ENCODE measurements around the gene HOXA13.

The HOXA13 gene

DNA sequence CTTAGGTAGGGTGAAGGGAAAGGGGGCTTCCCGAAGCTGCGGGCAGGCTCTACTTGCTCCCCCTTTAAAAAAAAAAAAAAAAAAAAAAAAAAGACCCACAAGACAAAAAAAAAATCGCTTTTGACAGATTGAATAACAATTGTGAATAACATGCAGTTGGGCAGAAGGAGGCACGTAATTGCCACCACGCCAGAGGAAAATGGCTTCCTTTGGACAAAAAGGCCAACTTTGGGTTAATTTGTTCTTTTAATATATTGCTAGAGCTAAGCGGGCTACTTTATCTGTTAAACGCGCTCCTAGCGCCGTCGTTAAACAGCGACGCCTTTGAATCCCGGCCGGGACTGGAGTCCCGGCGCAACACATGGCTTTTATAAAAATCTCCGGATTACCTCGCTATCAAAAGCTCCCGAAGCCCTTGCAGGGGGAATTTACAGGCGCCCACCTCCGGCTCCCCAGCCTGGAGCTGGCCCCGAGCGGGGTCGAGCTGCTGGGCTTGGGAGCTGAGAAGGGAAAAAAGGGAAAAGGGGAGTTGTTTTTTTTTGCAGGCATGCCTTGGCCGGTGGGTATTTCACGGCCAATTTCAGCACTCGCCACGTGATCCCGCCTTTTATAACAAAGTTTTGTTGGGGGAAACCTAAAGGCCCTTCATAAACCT, 16.1 kb downstream of the HOXA13 start:
- no peaks in the 10 kb centered on the region for H3K9me3 Mint-ChIP-seq
- no peak for DNase-seq (ENCODE audit: low spot score in 2 of 2)

DNA sequence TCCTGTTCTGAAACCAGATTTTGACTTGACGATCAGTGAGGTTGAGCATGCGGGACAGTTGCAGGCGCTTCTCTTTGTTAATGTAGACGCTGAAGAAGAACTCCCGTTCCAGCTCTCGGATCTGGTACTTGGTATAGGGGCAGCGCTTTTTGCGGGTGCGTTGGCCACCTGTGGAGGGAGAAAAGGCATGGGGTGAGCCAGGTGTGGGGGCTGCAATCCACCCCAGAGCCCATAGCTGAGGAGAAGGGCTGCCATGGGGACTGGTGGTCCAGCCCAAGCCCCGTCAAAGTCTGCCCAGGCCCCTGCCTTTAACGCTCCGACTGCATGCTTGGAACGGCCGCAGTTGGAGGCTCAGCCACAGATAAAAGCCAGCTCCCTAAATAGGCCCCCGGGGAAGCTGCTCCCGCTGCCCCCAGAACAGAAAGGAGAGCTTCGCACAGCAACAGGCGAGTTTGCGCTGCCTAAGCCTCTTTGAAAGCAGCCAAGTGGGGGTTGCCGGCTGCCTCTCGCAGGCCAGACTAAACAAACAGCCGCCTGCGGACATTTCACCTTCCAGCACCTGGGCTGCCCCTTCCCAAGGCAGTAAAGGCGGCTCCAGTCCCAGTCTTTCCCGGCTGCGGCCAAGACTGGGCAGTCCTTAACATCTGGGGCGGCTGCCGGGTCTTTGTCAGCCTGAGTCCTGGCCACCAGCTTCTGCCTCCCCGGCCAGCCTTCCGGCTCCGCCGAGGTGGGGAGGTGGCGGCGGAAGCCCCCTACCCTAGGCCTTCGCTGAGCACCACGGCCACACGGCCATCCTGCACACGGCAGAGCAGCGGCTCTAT, 16.8 kb downstream of the HOXA13 start:
- Mint-ChIP-seq H3K4me1 (peaks cover 41% of the 10 kb centered on the region), H3K9me3 (no peaks in the 10 kb centered on the region), H3K4me3 (peak overlapping the region; percentile 28), H3K27ac (ENCODE audit: low read depth) (no peak overlapping the region), H3K27me3 (peaks cover 90% of the 10 kb centered on the region), H3K36me3 (ENCODE audit: insufficient read depth) (peaks cover 22% of the 10 kb centered on the region)
- ATAC-seq (replicated peaks; ENCODE audit: extremely low read depth, poor library complexity, severe bottlenecking) = no peak
- no peak for DNase-seq (ENCODE audit: low spot score in 2 of 2)

More for the DNA sequence above, 16.1 kb downstream of the HOXA13 start:
- peaks cover 94% of the 10 kb centered on the region for H3K27me3 Mint-ChIP-seq
- ATAC-seq (replicated peaks; ENCODE audit: extremely low read depth, poor library complexity, severe bottlenecking) = no peak
- peaks cover 27% of the 10 kb centered on the region for H3K36me3 Mint-ChIP-seq (ENCODE audit: insufficient read depth)
- no peak overlapping the region for H3K27ac Mint-ChIP-seq (ENCODE audit: low read depth)
- peaks cover 49% of the 10 kb centered on the region for H3K4me1 Mint-ChIP-seq
- peak overlapping the region; percentile 71 for H3K4me3 Mint-ChIP-seq

DNA sequence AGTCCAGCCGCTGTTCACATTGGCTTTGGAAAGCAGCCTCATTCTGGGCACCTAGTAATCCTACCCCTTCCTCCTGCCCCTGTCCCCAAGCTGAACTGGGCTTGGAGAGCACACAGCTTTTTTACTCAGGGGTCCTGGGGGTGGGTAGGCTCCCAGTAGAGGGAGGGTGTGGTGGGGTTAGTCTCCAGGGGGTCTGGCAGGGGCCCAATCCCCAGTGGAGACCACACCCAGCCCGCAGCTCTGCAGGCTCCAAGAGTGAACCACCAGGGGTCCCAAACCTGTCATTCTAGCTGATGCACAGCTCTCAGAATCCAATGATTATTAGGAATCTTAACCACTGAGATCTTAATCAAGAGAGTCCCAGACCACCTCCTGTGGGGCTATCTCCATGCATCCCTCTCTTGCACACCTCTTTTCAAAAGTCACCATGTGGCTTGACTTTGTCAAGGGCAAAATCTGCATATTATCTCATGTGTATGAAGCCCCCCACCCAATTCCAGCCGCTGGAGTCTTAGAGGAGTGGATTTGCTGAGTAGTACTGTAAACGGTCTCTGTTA, 17.5 kb downstream of the HOXA13 start:
- Mint-ChIP-seq H3K27ac (ENCODE audit: low read depth) (no peak overlapping the region), H3K4me3 (peak overlapping the region; percentile 28), H3K36me3 (ENCODE audit: insufficient read depth) (peaks cover 19% of the 10 kb centered on the region), H3K27me3 (peaks cover 90% of the 10 kb centered on the region), H3K4me1 (peaks cover 34% of the 10 kb centered on the region), H3K9me3 (no peaks in the 10 kb centered on the region)
- no peak for ATAC-seq (replicated peaks; ENCODE audit: extremely low read depth, poor library complexity, severe bottlenecking)
- no peak for DNase-seq (ENCODE audit: low spot score in 2 of 2)

DNA sequence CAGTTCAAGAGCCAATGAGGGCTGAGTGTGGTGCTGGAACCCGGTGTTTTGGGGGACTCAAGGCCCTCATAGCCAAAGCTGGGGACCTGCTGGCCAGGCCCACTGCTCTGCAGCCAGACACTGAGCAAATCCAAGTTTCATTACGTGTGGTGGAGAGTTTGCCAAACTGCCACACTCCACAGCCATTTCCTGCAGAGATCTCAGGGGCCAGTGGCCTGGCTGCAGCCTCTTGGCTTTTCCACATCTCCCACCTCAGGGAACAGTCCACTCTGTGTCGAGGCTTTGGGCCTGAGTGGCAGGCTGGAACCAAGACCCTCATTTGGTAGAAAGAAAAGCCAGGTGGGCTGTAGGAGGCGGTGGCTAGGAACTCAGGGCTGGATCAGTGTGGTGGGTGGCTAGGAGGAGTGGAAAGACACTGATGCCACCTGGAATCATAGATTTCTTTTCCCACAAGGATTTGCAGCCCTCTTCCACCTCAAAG, 18.1 kb downstream of the HOXA13 start:
- Mint-ChIP-seq H3K9me3 (no peaks in the 10 kb centered on the region), H3K36me3 (ENCODE audit: insufficient read depth) (peaks cover 19% of the 10 kb centered on the region), H3K27ac (ENCODE audit: low read depth) (no peak overlapping the region), H3K27me3 (peaks cover 87% of the 10 kb centered on the region), H3K4me3 (no peak overlapping the region), H3K4me1 (peaks cover 31% of the 10 kb centered on the region)
- DNase-seq (ENCODE audit: low spot score in 2 of 2) (no peak), ATAC-seq (replicated peaks; ENCODE audit: extremely low read depth, poor library complexity, severe bottlenecking) (no peak)

DNA sequence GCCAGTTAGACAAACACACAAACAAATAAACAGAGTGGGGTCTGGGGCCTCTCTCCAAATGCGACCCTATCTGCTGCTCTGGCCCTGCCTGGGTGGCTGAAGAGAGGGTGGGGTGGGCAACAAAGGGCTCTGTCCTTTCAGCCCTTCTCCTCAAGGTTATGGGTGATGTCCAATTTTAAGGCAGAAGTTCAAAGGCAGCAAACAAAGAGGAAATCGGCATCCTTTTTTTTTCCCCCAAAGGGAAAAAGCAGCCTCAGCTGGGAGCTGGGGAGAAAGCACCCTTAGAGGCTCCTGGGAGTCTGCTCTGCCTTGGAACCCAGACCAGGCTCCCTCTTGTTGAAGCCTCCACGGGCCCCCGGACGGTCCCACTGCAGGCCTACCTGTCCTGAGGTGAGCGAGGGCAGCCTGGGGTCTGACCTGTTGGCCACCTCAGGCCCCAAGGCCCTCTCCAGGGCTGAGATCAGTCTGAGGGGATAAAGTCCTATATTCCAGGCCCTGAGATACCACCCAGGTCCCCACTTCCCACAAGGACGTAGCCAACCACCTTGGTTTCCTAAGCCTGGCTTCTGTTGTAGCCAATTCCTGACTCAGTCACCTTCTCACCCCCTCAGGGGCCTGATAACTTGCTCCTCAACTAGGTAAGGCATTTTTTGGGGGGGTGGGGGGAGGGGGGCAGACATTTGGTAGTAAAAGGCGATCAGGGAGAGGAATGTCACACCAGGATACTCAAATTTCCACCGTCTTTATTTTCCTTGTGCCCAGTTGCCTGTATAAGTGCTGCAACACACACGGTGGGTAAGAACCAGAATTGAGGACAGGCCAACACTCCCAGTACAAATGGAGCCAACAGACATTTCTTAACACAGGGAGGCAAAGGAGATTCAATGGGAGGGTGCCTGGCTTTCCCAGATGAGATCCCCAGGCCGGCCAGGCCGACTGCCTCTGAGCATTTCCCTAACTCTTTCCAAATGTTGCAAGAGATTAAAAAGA, 19.2 kb downstream of the HOXA13 start:
- H3K27me3 Mint-ChIP-seq = peaks cover 81% of the 10 kb centered on the region
- no peak for DNase-seq (ENCODE audit: low spot score in 2 of 2)
- H3K36me3 Mint-ChIP-seq (ENCODE audit: insufficient read depth) = peaks cover 16% of the 10 kb centered on the region
- H3K9me3 Mint-ChIP-seq = no peaks in the 10 kb centered on the region
- H3K27ac Mint-ChIP-seq (ENCODE audit: low read depth) = no peak overlapping the region
- H3K4me3 Mint-ChIP-seq = no peak overlapping the region
- peaks cover 24% of the 10 kb centered on the region for H3K4me1 Mint-ChIP-seq
- no peak for ATAC-seq (replicated peaks; ENCODE audit: extremely low read depth, poor library complexity, severe bottlenecking)

DNA sequence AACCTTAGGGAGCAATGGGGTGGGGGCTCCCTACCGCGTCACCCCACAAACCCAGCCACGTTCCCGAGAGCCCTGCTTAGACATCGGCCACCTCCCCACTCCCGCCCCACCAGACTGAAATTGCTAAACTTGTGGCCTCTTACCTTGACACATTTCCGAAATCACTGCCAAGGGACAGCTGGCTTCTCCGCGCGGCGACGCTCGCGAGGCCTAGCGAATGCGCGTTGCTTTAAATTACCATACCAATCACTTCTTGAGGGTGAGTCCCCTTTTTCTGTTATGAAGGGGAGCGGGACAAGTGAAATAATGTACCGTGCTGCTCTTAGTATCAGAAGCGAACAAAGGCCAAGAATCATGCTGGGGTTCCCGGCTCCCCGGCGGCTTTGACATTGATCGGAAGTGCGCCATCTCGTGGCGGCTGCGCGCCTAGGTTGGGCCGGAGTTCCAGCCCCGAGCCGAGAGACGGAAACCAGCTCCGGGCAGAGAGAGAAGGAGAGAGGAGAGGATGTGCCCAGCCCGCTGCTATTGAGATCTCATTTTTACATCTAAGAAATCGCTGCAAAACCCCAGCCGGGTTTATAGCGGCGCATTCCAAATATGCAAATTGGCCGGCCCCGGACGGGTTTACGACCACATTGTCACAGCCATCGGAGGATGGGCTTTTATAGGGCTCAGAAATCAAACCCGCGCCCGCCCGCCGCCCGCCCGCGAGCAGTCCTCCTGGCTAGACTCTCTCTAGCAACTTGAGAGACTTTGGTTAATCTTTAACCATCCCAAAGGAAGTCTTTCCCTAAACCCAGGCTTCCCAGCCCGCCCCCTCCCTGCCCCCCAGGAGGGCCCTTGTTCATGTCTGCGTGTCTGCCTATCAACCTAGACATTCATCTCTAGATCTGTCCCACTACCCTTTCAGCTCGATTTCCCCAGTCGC, 20.1 kb downstream of the HOXA13 start:
- Mint-ChIP-seq H3K27ac (ENCODE audit: low read depth) (peak overlapping the region; percentile 16), H3K4me3 (no peak overlapping the region), H3K9me3 (no peaks in the 10 kb centered on the region), H3K36me3 (ENCODE audit: insufficient read depth) (peaks cover 10% of the 10 kb centered on the region), H3K27me3 (peaks cover 81% of the 10 kb centered on the region), H3K4me1 (peaks cover 15% of the 10 kb centered on the region)
- ATAC-seq (replicated peaks; ENCODE audit: extremely low read depth, poor library complexity, severe bottlenecking) (peak; percentile 58), DNase-seq (ENCODE audit: low spot score in 2 of 2) (no peak)

DNA sequence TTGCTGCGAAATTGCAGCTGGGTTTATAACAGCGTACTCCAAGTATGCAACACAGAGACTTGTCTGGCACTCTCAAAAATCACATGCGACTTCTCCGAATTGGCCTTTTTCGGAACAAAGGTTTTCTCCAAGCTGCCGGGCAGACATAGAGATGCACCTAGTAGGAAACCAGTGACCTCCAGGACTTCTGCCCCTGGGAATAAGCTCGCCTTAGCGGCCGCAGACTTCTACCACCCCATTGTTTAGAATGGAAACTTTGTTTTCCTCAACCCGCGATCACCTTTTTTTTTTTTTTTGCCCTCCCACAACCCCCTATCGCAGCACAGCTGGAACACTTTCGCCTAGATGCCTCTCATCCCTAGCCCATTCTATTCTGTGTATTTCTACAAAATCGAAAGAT, 20.9 kb downstream of the HOXA13 start:
- no peak for DNase-seq (ENCODE audit: low spot score in 2 of 2)
- Mint-ChIP-seq H3K27me3 (peaks cover 80% of the 10 kb centered on the region), H3K27ac (ENCODE audit: low read depth) (no peak overlapping the region), H3K4me1 (peaks cover 11% of the 10 kb centered on the region), H3K9me3 (no peaks in the 10 kb centered on the region), H3K36me3 (ENCODE audit: insufficient read depth) (peaks cover 8% of the 10 kb centered on the region), H3K4me3 (no peak overlapping the region)
- ATAC-seq (replicated peaks; ENCODE audit: extremely low read depth, poor library complexity, severe bottlenecking) = no peak

DNA sequence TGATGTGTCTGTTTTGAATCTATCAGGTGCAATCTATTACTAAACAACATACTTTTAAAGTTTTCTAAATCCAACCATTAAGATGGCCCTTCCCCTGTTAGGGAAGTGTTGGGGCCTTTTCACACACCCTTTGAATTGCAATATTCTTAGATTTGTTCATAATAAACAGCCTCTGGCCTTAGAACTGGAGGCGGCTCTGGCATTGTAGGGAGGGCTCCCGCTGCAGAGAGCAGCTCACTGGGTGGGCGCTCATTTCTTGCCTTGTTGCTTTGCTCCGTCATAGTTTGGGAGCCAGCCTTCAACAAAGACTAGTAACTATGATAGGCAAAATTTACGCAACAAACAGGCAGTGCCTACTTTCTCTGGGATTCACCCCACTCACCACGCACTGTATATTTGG, 21.5 kb downstream of the HOXA13 start:
- Mint-ChIP-seq H3K27me3 (peaks cover 77% of the 10 kb centered on the region), H3K9me3 (no peaks in the 10 kb centered on the region), H3K4me1 (peaks cover 11% of the 10 kb centered on the region), H3K36me3 (ENCODE audit: insufficient read depth) (peaks cover 5% of the 10 kb centered on the region), H3K4me3 (no peak overlapping the region), H3K27ac (ENCODE audit: low read depth) (no peak overlapping the region)
- DNase-seq (ENCODE audit: low spot score in 2 of 2) (no peak), ATAC-seq (replicated peaks; ENCODE audit: extremely low read depth, poor library complexity, severe bottlenecking) (no peak)

DNA sequence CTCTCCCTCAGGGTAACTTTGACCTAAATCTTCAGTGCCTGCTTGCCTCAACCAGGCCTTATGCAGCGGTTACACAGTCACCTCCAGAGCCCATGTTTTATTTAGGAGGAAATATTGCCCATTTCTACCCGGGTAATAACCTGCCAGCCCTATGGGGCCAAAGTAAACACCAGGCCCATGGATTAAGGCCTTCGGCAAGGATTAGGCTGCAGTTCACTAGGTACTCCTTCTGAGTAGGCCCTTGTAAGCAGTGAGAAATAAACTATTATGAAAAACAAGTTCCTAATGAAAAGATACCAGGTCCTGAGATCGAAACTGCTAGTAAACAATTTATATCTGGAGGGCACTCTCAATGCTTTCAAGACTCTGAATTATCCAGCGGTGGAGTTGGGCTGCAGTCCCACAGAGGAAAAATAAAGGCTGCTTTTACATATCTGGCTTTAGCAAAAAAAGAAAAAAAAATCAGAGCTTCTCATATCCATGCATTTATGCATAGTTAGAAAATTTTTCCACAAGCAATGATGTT, 22.0 kb downstream of the HOXA13 start:
- H3K36me3 Mint-ChIP-seq (ENCODE audit: insufficient read depth) = peaks cover 7% of the 10 kb centered on the region
- peaks cover 11% of the 10 kb centered on the region for H3K4me1 Mint-ChIP-seq
- no peak overlapping the region for H3K4me3 Mint-ChIP-seq
- H3K27me3 Mint-ChIP-seq = peaks cover 73% of the 10 kb centered on the region
- H3K27ac Mint-ChIP-seq (ENCODE audit: low read depth) = no peak overlapping the region
- DNase-seq (ENCODE audit: low spot score in 2 of 2) = no peak
- no peaks in the 10 kb centered on the region for H3K9me3 Mint-ChIP-seq
- no peak for ATAC-seq (replicated peaks; ENCODE audit: extremely low read depth, poor library complexity, severe bottlenecking)

DNA sequence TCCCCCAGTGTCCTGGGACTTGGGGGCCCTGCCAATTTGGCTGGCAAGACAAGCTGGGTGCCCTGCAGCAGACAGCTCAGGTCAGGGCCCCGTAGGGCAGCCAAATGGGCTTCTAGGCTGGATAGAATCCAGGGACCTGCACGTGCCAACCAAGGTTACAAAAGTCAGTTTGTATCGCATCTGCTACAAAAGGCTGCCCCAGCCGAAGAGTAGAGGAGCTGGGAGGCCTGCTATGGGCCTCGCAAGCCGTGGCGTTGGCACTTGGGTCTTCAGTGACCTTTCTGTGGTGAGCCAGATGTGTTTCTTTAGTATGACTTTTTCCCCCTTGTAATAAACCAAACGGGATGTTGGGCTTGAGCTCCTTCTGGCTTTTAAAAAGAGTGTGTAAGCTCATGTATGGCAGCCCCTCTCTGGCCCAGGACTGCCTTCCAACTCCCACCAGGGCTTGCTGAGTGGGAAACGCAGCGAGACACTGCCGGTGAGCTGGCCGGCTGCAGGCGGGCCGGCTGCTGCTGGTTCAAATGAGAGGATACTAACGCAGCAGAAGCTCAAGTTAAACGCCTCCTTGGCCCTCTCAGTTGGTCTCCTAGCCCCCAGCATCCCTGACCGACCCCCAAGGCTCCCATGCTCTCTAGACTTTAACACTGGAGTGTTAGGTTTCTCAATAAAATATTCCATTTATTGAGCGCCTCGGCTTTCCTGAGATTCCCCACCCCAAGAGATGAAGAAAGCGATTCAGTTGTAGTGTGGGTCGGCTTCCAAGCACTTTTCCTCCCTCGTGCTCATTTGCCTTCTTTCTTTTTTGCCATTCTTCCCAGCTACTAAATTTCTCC, 22.7 kb downstream of the HOXA13 start:
- H3K9me3 Mint-ChIP-seq = no peaks in the 10 kb centered on the region
- H3K4me1 Mint-ChIP-seq = peaks cover 16% of the 10 kb centered on the region
- DNase-seq (ENCODE audit: low spot score in 2 of 2) (no peak), ATAC-seq (replicated peaks; ENCODE audit: extremely low read depth, poor library complexity, severe bottlenecking) (no peak)
- H3K4me3 Mint-ChIP-seq = no peak overlapping the region
- no peak overlapping the region for H3K27ac Mint-ChIP-seq (ENCODE audit: low read depth)
- peaks cover 73% of the 10 kb centered on the region for H3K27me3 Mint-ChIP-seq
- peaks cover 10% of the 10 kb centered on the region for H3K36me3 Mint-ChIP-seq (ENCODE audit: insufficient read depth)

DNA sequence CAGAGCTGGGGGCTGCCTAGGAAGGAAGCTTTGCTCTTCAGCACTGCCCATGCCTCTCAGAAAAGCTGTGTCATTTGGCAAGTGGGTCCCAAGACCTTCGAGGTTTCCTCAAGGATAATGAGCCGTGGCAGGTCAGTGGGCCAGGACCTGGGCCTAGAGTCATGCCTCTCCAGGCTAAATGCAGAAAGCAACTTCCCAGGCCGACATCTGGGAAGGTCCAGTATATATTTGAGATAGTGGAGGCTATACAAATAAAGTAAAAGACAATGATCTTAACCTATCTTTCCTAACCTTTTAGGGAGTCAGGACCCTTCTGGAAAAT, 23.4 kb downstream of the HOXA13 start:
- Mint-ChIP-seq H3K4me1 (peaks cover 23% of the 10 kb centered on the region), H3K36me3 (ENCODE audit: insufficient read depth) (peaks cover 11% of the 10 kb centered on the region), H3K27me3 (peaks cover 74% of the 10 kb centered on the region), H3K27ac (ENCODE audit: low read depth) (no peak overlapping the region), H3K9me3 (no peaks in the 10 kb centered on the region), H3K4me3 (no peak overlapping the region)
- DNase-seq (ENCODE audit: low spot score in 2 of 2) (no peak), ATAC-seq (replicated peaks; ENCODE audit: extremely low read depth, poor library complexity, severe bottlenecking) (no peak)
